ENCODE measurements around the gene PEX7.
"Not testable (repeated sequence)": the region's sequence is repeated elsewhere in the genome, so short reads cannot be mapped to it uniquely, and the experiment has no call there.

PEX7 gene

DNA sequence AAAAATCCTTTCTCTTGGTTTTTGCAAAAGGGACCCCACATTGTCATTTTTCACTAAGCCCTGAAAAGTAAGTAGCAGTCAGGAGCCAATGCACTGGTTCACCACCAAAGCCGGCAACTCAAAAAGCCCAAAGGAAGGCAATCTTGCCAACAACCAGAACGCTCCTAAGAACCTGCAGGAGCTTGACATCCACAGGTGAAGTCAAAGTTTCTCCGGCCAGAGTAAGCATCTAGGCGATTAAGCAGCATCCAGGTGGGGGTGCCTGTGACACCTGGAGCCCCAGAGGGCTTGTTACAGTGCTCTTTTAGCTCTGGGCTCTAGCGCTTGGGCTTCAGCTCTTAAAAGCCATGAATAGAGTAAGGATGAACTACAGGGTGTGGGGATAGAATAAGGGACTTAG lies 135.8 kb downstream of the PEX7 start:
- DNase-seq: no peak

GRCh38 chr6:136959471-136959891 lies 137.1 kb downstream of the PEX7 start:
- no peak for DNase-seq

DNA sequence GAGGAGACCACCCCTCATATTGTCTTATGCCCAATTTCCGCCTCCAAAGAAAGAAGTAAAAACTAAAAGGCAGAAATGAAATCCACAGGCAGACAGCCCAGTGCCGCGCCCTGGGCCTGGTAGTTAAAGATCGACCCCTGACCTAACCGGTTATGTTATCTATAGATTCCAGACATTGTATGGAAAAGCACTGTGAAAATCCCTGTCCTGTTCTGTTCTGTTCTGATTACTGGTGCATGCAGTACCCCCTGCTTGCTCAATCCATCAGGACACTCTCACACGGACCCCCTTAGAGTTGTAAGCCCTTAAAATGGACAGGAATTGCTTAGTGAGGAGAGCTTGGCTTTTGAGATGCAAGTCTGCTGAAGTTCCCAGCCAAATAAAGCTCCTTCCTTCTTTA lies 137.5 kb downstream of the PEX7 start:
- DNase-seq: not testable (repeated sequence)

DNA sequence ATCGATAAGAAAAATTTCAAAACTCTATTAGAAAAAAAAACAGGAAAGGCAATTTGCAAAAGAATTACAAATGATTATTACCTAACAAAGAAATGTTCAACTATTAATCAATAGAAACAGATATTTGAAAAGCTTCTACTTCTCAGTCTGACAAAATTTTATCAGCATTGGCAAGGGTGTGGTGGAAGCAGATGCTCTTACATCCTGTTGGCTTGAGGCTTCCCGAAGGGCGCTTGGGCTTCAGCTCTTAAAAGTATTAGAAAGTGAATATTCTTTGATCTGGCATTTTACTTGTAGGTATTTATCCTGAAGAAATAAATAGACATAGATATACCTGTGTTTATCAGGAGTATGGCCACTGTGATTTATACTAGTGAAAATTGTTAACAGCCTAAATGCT lies 138.4 kb downstream of the PEX7 start:
- no peak for DNase-seq

GRCh38 chr6:136961848-136962247 lies 139.5 kb downstream of the PEX7 start:
- no peak for DNase-seq

GRCh38 chr6:136962661-136963060 lies 140.3 kb downstream of the PEX7 start:
- DNase-seq: peak; percentile 74 to 80

DNA sequence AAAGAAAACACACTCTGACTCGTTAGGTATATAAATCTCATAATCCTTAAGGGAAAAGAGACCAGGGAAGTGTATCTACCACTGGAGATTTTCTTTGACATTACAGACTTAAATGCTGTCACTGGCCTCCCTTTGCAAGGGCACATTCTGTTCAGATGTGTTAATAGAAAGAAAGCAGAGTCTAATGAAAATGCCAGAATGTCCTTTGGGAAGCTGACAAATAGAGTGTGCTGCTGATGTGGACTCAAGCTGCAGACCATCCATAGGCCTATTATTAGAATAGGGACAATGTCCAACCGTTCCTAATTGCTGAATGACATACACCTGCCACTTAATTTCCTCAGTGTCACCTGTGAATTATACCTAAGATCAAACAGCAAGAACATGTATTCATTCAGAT lies 140.9 kb downstream of the PEX7 start:
- DNase-seq: no peak
